NCI-H187 (cell line): ENCODE data around the gene LMTK3.
"Not testable (repeated sequence)": the region's sequence is repeated elsewhere in the genome, so short reads cannot be mapped to it uniquely, and the experiment has no call there.

Experiments
- DNase-seq, 2 experiments: peaks; one replicate each; lab custom pipeline; 2025; lab: John Stamatoyannopoulos, UW

LMTK3 gene

DNA sequence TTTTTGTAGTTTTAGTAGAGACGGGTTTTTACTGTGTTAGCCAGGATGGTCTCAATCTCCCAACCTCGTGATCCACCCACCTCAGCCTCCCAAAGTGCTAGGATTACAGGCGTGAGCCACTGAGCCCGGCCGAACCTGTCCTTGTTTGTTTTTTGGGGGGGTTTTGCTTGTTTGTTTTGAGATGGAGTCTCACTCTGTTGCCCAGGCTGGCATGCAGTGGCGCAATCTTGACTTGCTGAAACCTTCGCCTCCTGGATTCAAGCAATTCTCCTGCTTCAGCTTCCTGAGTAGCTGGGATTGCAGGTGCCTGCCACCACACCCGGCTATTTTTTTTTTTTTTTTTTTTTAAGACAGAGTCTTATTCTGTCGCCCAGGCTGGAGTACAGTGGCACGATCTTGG is 24.9 kb downstream of the LMTK3 start:
- DNase-seq: not testable (repeated sequence)

DNA sequence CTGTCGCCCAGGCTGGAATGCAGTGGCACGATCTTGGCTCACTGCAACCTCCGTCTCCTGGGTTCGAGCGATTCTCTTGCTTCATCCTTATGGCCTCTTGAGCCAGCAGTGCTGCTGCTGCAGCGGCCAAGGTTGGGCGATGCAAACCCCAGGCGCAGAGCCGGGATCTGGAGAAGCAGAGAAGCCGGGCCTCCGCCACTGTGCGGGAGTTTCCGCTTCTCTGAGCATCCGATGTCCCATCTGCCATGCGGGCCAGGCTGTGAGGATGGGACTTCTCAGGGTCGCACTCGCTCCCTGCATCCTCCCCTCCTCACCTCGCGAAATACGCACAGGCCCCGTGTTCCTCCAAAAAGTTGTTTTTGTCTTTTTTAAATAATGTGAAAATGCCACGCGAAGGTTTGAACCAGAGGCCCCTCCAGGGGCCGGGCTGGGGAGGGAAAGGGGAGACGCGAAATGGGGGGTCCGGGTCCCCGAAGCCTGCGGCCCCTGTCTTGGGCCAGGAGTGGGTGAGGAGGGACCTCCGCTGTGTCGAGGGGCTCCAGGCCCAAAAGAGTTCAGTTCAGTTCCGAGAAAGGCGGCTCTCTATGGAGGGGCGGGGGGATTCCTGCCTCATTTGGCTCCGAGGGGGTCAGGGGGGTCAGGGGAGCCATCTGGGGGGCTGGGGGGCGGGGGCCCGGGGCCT is 26.6 kb downstream of the LMTK3 start:
- no peak for DNase-seq

DNA sequence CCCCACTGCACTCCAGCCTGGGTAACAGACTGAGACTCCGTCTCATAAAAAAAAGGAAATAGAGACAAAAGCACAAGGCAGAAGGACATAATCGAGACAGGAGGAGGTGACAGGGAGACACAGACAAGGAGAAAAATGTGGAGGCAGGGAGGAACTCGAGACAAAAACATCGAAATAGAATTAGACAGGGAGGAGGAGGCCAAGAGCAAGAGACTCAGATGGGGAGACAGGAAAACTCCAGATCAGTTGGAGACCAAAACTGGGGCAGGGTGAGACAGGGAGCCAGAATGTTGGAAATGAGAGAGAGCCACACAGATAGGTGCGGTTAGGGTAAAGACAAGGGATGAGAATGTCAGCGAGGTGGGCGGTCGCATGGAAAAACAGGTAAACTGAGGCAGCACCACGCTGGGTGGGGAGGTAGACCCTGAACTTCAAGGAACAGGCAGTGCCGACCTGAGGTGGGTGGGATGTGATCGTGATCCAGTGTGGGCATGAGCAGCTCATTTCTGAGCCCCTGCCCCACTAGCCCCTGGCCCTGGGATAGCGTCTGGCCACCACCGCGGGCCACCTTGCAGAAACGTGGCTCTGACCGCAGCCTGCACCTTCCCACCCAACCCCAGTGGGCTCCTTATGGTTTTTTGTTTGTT is 27.3 kb downstream of the LMTK3 start:
- no peak for DNase-seq

DNA sequence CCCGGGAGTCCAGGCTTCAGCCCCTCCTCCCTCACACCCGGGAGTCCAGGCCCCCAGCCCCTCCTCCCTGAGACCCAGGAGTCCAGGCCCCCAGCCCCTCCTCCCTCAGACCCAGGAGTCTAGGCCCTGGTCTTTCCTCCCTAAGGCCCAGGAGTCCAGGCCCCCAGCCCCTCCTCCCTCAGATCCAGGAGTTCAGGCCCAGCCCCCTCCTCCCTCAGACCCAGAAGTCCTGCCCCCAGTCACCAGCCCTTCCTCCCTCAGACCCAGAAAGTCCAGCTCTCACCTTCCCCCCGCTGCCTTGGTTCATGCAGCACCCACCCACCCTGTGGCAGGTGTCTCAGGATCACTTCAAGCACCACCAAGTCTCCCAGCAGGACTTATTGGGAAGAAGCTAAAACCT is 28.3 kb downstream of the LMTK3 start:
- DNase-seq: no peak

DNA sequence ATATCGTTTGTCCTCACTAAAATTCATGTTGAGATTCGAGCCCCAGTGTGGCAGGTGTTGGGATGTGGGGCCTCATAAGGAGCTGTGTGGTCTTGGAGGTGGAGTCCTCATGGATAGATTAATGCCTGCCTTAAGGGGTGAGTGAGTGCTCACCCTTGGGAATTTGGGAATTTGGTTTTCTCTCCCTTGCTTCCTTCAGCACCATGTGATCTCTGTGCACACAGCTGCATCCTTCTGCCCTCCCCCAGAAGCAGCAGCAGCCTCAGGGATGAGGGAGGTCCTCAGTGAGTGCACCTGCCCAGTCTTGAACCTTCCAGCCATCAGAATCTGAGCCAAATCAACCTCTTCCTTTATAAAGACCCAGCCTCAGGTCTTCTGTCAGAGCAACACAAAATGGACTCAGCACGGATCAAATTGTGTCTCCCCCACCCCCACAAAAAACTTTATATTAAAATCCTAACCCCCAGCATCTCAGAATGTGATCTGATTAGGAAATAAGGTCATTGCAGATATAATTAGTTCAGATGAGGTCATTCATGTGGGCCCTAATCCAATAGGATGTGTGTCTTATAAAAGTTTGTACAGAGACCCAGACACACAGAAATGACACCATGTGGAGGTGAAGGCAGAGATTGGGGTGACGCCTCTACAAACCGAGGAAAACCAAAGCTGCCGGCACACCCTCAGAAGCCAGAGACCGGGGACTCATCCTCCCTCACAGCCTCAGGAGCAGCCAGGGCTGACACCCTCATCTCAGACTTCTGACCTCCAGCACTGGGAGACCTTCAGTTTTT is 29.6 kb downstream of the LMTK3 start:
- DNase-seq: peak in 1 of 2 experiments; percentile 37

DNA sequence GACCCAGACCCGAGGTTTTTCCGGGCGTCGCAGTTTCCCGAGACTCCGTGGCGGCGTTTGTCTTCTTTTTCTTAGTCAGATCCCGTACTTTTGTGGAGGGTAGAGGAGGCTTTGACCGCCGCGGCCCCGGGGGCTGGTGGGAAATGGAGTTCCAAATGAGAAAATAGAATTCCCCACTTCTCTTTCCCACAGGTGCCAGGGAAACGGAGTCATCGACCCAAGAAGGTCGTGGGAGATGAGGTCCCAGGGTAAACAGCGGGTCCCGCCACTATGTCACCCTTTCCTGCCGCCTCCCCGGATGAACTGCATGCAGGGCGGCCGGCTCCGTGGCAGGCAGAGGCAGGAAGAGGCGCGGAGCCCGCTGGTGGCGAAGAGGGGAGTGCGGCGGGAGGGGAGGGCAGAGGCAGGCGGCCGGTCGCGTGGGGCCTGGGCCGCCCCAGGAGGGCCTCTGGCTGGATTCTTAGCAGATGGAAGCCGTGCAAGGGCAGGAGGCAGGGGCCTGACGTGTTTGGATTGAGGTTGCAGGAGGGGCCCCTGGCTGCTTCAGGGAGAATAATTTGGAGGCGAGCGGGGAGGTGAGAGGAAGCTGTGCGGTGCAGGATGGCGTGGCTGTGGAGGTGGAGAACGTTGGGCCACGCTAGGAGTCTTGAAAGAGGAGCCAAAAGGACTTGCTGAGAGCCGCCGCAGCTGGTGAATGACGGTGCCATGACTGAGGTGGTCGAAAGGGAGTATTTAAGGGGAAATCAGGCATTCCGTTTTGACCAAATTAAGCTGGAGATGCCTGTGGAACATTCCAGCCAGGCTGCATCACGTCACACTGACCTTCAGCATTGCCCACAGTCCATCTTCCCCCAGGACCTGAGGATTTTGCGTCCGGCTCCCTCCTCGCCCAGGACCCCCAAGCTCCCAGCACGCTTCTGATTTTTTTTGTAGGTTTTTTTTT is 30.8 kb downstream of the LMTK3 start:
- DNase-seq: no peak

DNA sequence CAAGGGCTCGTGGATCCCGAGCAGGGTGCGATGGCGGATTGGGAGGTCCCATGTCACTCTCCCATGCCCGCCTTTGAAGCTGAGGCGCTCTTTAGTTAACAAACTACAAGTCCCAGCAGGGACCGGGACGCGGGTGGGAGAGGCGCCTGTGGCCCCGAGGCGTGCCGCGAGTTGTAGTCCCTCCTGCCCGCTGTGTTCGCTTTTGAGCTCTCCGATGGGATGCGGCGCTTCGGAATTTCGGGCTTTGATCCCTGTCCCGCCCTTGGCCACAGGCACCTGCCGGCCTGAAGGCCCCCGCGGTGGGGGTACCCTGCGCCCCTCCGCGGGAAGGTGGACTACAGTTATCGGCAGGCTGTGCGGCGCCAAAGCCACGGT is 31.5 kb downstream of the LMTK3 start:
- no peak for DNase-seq

DNA sequence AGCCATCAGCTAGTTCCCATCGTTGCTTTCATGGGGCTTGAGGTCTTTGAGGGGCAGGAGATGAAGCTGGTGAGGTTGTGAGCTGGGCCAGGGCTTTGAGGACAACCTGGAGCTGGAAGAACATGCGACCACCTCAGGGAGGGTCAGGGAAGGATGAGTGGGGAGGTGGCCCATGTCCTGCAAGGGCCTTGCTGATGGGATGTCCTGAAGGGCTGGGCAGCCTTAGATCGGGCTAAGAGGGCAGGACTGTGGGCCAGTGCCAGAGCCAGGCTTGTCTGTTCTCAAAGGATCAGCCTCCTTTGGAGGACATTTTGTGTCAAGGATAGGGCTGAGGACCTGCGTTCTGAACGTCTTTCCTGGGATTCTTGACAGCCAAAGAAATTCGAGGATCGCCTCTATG is 31.9 kb downstream of the LMTK3 start:
- no peak for DNase-seq

DNA sequence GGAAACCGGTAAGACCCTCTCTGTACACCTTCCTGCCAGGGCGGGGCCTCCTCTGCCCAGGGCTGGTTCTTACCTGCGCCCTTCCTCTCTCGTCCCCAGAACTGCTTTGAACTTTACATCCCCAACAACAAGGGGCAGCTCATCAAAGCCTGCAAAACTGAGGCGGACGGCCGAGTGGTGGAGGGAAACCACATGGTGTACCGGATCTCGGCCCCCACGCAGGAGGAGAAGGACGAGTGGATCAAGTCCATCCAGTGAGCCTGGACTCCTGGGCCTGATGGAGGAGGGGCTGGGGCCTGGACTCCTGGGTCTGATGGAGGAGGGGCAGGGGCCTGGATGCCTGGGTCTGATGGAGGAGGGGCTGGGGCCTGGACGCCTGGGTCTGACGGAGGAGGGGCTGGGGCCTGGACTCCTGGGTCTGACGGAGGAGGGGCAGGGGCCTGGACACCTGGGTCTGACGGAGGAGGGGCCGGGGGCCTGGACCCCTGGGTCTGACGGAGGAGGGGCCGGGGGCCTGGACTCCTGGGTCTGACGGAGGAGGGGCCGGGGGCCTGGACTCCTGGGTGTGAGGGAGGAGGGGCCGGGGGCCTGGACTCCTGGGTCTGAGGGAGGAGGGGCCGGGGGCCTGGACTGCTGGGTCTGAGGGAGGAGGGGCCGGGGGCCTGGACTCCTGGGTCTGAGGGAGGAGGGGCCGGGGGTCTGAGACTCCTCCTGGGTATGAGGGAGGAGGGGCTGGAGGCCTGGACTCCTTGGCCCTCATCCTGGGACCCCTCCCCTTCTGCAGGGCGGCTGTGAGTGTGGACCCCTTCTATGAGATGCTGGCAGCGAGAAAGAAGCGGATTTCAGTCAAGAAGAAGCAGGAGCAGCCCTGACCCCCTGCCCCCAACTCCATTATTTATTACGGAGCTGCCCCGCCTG is 33.0 kb downstream of the LMTK3 start:
- DNase-seq: no peak

DNA sequence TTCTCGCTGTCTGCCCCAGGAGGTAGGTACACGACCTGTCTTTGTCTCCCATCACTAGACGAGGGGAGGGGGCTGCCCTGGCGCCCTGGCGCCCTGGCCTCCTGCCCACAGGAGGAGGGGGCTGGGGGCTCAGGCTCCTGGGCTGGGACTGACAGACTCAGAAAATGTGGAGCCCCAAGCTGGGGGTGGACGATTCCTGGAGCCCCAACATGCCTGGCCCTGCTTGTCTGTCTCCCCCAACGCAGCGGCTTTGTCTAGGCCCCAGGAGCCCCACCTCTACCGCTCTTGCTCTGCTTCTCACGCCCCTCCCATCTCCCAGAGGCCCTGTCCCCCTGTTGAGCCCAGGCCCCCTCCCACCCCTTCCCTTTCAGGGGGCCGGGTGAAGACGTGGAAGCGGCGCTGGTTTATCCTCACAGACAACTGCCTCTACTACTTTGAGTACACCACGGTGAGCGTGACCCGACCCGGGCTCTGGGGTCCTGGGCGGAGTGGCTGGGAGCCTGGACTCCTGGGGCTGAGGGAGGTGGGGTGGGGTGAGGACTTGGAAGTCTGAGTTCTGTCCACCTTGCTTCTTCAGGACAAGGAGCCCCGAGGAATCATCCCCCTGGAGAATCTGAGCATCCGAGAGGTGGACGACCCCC is 33.8 kb downstream of the LMTK3 start:
- DNase-seq: no peak

DNA sequence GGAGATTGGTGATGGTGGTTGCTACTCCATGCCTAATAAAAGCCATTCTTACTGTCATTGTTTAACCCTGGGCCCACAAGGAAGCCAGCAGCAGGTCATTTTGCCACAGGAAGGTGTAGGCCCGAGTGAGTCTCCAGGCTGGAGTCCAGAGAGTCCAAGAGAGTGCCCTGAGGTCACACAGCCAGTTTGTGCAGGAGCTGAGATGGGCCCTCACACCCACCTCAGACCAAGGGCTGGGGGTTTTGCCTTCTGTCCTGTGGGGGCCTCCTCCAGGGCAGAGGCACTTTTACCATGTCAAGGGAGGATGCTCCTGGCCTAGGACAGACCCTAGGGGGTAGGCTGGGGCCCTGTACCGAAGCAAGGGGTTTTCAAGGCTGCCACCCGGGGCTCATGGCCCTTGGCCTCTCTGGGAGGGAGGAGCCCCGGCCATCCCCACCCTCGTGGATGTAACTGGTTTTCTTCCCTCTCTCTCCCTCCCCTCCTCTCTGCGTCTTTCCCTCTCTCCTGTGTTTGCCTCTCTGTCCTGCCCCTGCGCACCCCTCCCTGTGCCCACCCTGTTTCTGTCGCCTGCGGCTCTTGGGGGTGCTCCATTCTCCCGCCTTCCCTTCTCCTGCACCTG is 34.5 kb downstream of the LMTK3 start:
- DNase-seq: no peak

DNA sequence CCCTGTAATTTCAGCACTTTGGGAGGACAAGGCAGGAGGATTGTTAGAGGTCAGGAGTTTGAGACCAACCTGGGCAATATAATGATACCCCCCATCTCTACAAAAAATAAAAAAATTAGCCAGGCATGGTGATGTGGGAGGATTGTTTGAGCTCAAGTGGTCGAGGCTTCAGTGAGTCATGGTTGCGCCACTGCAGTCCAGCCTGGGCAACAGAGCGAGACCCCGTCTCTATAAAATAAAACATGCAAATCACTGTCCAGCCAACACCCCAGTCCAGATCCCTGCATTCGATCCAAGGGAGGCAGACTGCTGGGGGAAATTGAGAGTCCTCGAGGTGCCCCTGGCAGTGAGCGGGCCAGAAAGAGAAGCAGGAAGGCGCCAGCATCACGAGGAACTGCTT is 35.5 kb downstream of the LMTK3 start:
- DNase-seq: no peak

DNA sequence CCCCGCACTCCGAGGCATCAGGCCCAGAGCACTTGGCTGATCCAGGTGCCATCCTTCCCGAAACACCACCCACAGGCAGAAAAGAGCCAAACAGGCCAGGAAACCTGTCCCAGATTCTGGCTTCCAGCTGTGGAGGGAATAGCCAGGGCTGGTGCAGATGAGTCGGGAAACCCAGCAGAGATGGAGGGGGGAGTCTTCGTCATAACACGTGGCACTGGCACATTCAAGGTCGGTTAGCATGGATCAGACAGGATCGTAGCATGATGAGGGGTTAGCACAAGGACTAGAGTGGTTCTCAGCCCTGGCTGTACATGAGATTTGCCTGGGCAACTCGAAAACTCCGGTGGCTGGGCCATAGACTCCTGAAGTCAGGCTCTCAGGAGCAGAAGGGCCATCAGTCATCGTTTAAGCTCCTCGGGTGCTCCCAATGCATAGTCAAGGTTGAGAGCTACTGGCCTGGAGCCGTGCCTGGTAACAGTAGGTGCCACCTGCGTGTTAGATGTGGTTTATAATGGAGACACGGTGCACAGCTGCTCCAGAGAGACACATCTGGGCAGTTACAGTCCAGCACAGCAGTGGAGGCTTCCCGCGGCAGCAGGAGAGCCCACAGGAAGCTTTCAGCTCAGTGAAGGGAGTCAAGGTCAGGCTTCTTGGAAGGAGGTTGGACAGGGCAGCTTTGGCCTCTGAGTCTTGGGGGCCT is 36.1 kb downstream of the LMTK3 start:
- DNase-seq: no peak

DNA sequence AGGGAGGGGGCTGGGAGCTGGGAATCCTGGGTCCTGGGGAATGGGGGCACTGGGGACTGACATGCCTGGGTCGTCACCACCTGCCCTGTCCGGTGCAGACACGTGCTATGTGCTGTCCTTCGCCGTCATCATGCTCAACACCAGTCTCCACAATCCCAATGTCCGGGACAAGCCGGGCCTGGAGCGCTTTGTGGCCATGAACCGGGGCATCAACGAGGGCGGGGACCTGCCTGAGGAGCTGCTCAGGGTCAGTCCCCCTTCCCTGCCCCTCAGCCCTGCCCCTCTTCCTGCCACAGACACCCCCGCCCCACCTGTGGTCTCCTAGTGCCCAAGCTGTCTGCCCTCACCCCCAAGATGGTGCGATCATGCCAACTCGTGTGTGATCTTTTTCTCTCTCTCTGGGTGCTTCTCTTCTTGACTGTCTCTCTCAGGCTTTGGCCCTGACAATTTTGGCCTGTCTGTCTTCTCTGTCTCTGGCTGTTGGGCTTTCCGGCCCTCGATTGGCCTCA is 37.5 kb downstream of the LMTK3 start:
- DNase-seq: no peak

DNA sequence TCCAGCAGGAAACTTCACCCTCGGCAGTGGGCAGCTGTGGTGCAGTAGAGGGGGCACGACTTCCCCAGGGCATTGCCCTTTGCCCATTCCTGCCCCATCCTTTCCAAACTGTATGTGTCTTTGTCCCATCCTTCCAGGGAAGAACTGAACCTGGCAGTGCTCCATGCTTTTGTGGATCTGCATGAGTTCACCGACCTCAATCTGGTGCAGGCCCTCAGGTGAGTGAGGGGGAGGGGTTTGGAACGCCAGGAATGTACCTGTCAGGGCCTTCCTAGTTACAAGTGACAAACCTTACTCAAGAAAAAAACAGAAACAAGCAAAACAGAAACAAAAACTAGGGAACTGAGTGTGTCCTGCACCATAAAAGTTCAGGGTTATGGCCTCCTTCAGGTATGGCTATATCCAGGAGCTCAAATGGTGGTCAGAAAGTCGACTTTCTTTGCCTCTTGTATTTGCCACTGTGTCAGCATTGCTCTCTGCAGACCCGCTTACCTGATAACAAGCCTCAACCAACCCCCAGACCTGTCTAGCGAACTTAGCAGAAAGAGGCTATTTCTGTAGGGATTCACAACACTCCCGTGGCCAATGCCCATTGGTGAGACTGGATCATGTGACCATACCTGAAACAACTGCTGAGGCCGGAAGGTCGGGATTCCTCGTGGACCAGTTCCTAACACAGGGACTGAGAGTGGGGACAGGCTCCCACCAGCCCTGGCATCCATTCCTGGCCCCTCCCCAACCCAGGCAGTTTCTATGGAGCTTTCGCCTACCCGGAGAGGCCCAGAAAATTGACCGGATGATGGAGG is 38.3 kb downstream of the LMTK3 start:
- DNase-seq: no peak

DNA sequence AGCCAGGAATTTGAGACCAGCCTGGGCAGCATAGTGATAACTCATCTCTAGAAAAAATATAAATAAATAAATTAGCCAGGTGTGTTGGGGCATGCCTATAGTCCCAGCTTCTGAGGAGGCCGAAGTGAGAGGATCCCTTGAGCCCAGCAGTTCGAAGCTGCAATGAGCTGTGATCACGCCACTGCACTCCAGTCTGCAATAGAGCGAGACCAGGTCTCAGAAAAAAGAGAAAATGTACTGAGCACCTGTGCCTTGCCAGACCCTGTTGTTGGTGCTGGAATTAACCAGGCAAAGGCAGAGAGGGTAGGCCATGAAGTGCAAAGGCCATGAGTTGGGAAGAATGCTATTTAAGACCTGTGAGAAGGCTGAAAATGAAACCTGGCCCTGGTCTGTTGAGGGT is 39.8 kb downstream of the LMTK3 start:
- DNase-seq: peak; percentile 29 to 79

DNA sequence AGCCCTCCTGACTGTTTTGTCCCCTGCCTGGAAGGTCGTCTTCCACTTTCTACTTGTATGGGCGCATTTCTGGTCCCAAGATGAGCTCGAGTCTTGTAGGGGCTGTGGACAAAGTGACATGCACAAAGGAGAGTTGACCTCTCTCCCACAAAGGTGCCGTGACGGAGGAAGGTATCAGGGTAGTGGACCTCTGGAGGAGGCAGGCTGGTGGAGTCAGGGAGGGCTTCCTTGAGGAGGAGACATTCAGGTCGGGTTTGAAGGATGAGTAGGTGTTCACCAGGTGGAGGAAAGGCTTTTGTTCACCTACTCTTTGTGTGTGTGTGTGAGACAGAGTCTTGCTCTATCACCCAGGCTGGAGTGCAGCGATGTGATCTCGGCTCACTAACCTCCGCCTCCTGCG is 40.8 kb downstream of the LMTK3 start:
- DNase-seq: no peak

DNA sequence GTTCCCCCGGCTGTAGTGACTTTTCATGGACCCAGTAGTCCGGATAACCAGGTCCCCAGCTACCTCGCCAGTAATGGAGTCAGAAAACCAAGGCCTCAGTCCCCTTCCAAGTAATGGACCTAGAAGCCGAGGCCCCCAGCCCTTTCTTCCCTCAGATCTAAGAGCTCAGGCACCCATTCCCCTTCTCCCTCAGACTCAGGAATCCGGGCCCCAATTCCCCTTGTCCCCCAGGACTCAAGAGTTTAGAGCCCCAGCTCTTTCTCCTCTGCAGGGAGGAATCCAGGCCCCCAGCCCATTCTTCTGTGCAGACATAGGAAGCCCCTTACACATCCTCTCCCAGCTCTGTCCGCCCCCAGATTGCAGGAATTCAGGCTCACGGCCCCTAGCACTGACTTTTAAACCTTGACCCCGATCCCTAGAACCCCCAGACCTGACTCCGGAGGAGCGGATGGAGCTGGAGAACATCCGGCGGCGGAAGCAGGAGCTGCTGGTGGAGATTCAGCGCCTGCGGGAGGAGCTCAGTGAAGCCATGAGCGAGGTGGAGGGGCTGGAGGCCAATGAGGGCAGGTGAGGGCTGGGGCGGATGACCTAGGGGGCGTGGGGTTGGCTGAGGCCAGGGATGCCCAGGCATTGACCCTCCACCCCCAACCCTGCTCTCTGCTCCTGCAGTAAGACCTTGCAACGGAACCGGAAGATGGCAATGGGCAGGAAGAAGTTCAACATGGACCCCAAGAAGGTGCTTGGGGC is 41.5 kb downstream of the LMTK3 start:
- no peak for DNase-seq
